SH-SY5Y (cell line): Measurements from ENCODE around the gene TSFM.

Experiments used
- GATA2 ChIP-seq: IDR thresholded peaks from 2 replicates; pipeline ENCODE4 v1.6.1; 2011; ENCODE audit warnings: mild to moderate bottlenecking, low read depth, low read length
- GATA3 ChIP-seq: IDR thresholded peaks from 2 replicates; pipeline ENCODE4 v1.6.1; 2011; ENCODE audit warnings: low read depth, mild to moderate bottlenecking, low read length, moderate library complexity

GRCh38 chr12:57755454-57756372 lies 26.9 kb upstream of the TSFM start:
- TF ChIP-seq GATA2 (no peak), GATA3 (no peak)
